HG02852 (cell line): ENCODE data around the gene C11orf21.

Source experiments
- ATAC-seq: cut with Tn5 transposase; IDR thresholded peaks from one replicate; pipeline ENCODE4 v1.9.1; 2021; ENCODE audit warnings: mild to moderate bottlenecking, moderate library complexity; ENCODE audit not compliant: unreplicated experiment

The C11orf21 gene

GRCh38 chr11:2321311-2321683 lies 19.6 kb upstream of the C11orf21 start:
- ATAC-seq: no peak

GRCh38 chr11:2320568-2321310 lies 19.0 kb upstream of the C11orf21 start:
- no peak for ATAC-seq

DNA sequence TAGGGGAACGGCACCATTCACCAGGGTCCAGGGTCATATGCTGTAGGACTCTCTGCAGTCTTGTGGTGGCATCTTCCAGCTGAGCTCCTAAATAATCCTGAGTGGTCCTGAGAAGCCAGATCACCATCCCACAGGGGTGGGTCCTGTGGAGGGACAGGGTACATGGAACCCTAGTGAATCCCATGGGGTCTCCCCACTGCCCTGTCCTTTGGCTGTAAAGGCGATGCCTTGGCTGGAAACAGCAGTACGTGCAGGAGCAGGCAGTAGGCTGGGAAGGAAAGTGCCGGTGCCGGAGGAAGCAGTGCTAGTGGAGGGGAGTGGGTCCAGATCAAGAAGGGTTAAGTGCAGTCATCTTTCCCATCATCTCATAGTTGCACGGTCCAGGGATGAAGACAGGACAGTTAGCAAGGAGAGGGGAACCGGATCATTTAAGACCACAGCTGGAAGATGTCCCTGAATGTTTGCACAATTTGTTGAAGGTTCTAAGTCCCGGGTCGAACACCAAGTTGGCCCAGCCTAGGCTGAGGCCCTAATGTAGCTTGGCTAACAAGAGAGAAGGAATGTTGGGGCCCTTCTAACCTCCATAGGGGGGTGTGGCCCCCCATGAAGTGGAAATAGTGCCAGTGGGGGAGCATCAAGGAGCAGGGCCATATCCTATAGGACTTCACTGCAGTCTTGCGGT lies 18.2 kb upstream of the C11orf21 start:
- no peak for ATAC-seq

DNA sequence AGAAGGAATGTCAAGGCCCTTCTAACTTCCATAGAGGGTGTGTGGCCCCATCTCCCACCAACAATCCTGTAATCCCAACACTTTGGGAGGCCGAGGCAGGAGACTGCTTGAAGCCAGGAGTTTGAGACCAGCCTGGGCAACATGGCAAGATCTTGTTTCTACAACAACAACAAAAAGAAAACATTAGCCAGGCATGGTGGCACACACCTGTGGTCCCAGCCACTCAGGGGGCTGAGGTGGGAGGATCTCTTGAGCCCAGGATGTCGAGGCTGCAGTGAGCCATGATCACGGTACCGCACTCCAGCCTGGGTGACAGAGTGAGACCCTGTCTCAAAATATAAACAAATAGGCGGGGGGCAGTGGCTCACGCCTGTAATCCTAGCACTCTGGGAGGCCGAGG lies 17.0 kb upstream of the C11orf21 start:
- ATAC-seq: no peak

- ATAC-seq: no peak
Measured at GRCh38 chr11:2318123-2318522, 16.4 kb upstream of the C11orf21 start.

GRCh38 chr11:2317354-2318050 lies 15.8 kb upstream of the C11orf21 start:
- ATAC-seq: no peak

DNA sequence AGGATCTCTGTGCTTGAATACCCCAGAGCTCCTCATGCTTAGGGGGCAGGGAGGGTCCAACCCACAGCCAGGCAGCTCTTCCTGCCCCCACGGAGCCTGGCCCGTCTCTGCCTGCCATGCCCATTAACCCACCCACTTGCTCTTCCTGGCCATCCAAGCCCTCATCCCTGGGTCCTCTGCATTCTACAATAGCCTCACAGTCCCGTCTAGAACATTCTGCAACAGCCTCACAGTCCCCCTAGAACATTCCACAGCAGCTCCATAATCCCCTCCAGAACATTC lies 15.2 kb upstream of the C11orf21 start:
- no peak for ATAC-seq

DNA sequence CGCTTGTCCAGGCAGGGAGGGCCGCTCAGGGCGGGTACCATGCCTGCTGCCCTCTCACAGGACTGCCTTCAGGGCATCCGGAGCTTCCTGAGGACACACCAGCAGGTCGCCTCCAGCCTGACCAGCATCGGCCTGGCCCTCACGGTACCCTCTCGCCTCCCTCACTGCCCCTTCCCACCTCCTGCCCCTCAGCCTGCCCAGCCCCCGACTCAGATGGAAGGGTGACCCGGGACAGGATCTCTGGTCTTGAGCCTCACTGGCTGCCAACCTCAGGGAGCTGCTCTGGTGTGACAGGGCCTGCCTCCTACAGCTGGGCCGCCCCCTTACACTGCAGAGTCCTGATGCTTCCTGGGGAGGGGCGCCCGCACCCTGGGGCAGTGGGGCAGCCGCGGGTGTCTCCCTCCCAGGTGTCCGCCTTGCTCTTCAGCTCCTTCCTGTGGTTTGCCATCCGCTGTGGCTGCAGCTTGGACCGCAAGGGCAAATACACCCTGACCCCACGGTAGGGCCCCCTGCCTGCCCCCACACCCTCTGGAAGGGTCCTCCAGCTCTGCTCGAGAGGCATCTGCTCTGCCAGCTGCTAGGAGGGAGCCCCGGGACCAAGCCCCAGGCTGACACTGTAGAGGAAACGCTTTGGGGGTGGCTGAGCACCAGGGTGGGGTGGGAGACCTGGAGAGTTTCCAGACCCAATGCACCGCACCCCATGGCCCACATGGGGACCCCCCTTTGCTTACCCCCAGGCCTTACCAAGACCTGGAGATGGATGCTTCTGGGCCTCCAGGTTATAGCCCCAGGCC lies 14.6 kb upstream of the C11orf21 start:
- ATAC-seq: no peak

DNA sequence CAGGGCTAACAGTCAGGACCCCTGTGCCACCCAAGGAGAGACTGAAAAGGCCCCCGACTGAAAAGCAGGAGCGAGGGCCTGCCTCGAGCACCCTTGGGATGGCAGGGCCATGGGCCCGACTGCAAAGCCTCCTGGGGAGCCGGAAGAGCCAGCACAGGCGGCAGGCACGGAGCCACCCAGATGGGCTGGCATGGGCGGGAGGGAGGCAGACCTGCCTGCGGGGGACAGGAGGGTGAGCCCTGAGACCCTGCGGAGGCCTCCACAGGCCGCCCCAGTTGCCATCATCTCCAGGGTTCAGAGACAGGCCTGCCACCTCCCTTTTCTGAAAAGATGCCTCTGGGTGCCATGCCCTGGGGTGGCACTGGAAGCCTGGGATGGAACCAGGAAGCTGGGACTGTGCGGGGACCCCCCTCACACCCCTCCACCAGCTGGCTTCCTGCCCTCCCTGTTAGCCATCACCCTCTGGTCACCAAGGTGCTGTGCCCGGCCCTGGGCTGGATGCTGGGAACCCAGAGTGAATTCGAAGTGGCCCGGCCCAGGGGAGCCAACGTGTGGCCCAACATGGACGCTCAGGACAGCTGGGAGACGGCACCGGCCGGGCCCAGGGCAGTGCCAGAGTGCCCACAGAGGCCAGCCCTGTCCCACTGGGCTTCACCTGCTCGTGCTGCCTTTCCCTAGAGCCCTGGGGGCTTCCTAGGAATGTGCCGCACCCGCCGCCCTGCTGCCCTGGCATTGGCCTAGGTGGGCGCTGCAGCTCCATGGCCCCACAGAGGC lies 13.9 kb upstream of the C11orf21 start:
- ATAC-seq: no peak

- no peak for ATAC-seq
Measured at GRCh38 chr11:2314525-2315394, 13.0 kb upstream of the C11orf21 start.

- no peak for ATAC-seq
Measured at GRCh38 chr11:2314136-2314524, 12.4 kb upstream of the C11orf21 start.

DNA sequence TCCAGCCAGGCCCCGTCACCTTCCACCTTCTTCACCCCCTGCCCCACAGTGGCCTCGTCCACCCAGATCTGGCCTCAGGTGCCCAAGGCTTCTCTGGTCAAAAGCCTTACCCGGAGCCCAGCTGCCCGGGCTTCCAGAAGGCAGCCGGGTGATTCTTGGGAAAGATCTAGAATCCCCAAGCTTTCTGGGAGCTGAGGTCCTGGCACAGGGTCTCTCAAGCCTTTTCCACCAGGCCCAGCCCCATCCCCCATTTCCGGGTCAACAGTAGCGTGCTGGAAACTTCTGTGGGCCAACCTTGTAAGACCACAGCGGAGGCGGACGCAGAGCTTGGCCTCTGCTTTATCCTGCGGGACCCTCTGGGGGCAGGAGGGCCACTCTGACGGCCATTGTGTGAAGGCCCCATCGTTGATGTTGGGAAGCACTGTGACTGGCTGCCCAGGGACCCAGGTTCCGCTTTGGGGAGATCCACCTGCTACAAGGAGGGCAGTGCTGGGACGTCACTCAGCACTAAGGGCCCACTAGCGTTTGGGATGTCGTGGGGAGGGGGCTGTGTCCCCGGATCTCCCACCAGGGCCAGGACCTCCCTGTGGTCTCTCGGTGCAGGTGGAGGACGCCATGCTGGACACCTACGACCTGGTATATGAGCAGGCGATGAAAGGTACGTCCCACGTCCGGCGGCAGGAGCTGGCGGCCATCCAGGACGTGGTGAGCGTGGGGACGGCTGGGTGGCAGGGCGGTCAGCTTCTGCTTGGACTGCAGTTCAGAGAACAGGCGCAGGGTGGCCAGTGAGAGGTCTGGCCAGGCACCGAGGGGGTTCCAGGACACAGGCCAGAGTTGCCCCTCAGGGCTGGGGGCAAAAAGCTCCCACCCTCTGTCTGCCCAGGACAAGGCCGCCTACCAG lies 11.6 kb upstream of the C11orf21 start:
- no peak for ATAC-seq

GRCh38 chr11:2312232-2313042 lies 10.7 kb upstream of the C11orf21 start:
- no peak for ATAC-seq

GRCh38 chr11:2311353-2312133 lies 9.8 kb upstream of the C11orf21 start:
- ATAC-seq: no peak

GRCh38 chr11:2310786-2311352 lies 9.2 kb upstream of the C11orf21 start:
- ATAC-seq: no peak

DNA sequence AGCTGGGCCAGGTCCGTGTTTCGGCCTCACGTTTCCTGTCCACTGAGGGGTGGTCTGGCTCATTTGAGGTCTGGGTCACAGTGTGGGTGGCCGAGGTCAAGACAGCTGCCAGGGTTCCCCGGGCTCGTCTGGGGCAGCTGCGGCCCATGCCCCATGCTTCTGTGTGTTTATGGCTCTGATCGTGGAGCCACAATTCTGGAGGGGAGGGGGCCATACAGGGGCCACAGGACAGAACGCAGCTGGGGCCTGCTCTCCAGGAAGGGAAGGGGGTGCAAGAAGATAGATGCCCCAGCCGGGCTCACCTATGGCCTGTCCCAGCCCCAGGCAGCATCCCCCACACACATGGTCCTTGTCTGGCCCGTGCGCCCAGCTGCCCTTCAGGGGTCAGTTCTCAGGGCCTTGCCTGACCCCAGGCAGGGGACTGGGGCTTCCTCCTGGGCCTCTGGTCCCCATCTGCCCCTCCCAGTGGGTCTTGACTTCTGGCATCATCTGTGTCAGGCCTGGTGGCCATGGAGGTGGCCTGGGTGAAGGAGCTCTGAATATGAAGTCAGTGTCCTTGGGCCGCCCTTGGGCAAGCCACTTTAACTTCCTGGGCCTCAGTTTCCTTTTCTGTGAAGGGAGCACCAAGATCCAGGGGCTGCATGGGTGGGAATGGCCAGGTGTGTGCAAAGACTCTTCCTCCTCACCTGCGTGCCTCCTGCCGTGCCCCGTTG lies 8.5 kb upstream of the C11orf21 start:
- ATAC-seq: no peak
